ENCODE measurements around the gene TEX48. TPM values are rescaled to one million over a fixed set of nuclear protein-coding genes. Genes with fewer than 3 reads are reported as not detected.

The TEX48 gene
- total RNA-seq, 1 donor from 2014 or later = not detected

GRCh38 chr9:114723931-114724330 is 41.9 kb upstream of the TEX48 start:
- TF ChIP-seq CTCF (IDR thresholded peaks at IDR 0.05) = no peak
- Mint-ChIP-seq H3K4me3 (ENCODE audit: unreplicated experiment) (no peak overlapping the region), H3K27me3 (ENCODE audit: low read depth) (no peaks in the 10 kb centered on the region), H3K9me3 (ENCODE audit: low read depth) (peaks cover 2% of the 10 kb centered on the region), H3K4me1 (ENCODE audit: low read depth) (peaks cover 39% of the 10 kb centered on the region), H3K36me3 (ENCODE audit: low read depth) (no peaks in the 10 kb centered on the region), H3K27ac (ENCODE audit: unreplicated experiment) (peak overlapping the region; percentile 77)
- DNase-seq (ENCODE audit: low spot score) = no peak

- TF ChIP-seq CTCF (IDR thresholded peaks at IDR 0.05) = no peak
- H3K4me3 Mint-ChIP-seq (ENCODE audit: unreplicated experiment) = no peak overlapping the region
- peaks cover under 1% of the 10 kb centered on the region for H3K36me3 Mint-ChIP-seq (ENCODE audit: low read depth)
- H3K9me3 Mint-ChIP-seq (ENCODE audit: low read depth) = peaks cover 2% of the 10 kb centered on the region
- no peaks in the 10 kb centered on the region for H3K27me3 Mint-ChIP-seq (ENCODE audit: low read depth)
- H3K27ac Mint-ChIP-seq (ENCODE audit: unreplicated experiment) = no peak overlapping the region
- H3K4me1 Mint-ChIP-seq (ENCODE audit: low read depth) = peaks cover 39% of the 10 kb centered on the region
- no peak for DNase-seq (ENCODE audit: low spot score)
Measured at GRCh38 chr9:114722937-114723620, 41.1 kb upstream of the TEX48 start.

- Mint-ChIP-seq H3K4me1 (ENCODE audit: low read depth) (peaks cover 35% of the 10 kb centered on the region), H3K36me3 (ENCODE audit: low read depth) (peaks cover 1% of the 10 kb centered on the region), H3K9me3 (ENCODE audit: low read depth) (peaks cover 2% of the 10 kb centered on the region), H3K27me3 (ENCODE audit: low read depth) (no peaks in the 10 kb centered on the region), H3K4me3 (ENCODE audit: unreplicated experiment) (no peak overlapping the region), H3K27ac (ENCODE audit: unreplicated experiment) (no peak overlapping the region)
- no peak for DNase-seq (ENCODE audit: low spot score)
- no peak for TF ChIP-seq CTCF (IDR thresholded peaks at IDR 0.05)
Measured at GRCh38 chr9:114722081-114722621, 40.2 kb upstream of the TEX48 start.

- Mint-ChIP-seq H3K9me3 (ENCODE audit: low read depth) (peaks cover 2% of the 10 kb centered on the region), H3K36me3 (ENCODE audit: low read depth) (peaks cover 1% of the 10 kb centered on the region), H3K4me3 (ENCODE audit: unreplicated experiment) (no peak overlapping the region), H3K27ac (ENCODE audit: unreplicated experiment) (no peak overlapping the region), H3K27me3 (ENCODE audit: low read depth) (no peaks in the 10 kb centered on the region), H3K4me1 (ENCODE audit: low read depth) (peaks cover 35% of the 10 kb centered on the region)
- no peak for DNase-seq (ENCODE audit: low spot score)
- TF ChIP-seq CTCF (IDR thresholded peaks at IDR 0.05) = no peak
Measured at GRCh38 chr9:114721491-114722079, 39.6 kb upstream of the TEX48 start.

GRCh38 chr9:114720086-114720676 is 38.2 kb upstream of the TEX48 start:
- peaks cover 31% of the 10 kb centered on the region for H3K4me1 Mint-ChIP-seq (ENCODE audit: low read depth)
- no peak for DNase-seq (ENCODE audit: low spot score)
- no peak overlapping the region for H3K27ac Mint-ChIP-seq (ENCODE audit: unreplicated experiment)
- no peak overlapping the region for H3K4me3 Mint-ChIP-seq (ENCODE audit: unreplicated experiment)
- TF ChIP-seq CTCF (IDR thresholded peaks at IDR 0.05) = no peak
- no peaks in the 10 kb centered on the region for H3K27me3 Mint-ChIP-seq (ENCODE audit: low read depth)
- H3K9me3 Mint-ChIP-seq (ENCODE audit: low read depth) = peaks cover 6% of the 10 kb centered on the region
- H3K36me3 Mint-ChIP-seq (ENCODE audit: low read depth) = peaks cover 1% of the 10 kb centered on the region

All from chondrocyte (in vitro differentiated cells).